HL-60 (cell line): Measurements from ENCODE around the gene FDX2.
A peak's percentile ranks its signal among the peaks of the same experiment; 100 is the strongest.
"Not testable (repeated sequence)": the region's sequence is repeated elsewhere in the genome, so short reads cannot be mapped to it uniquely, and the experiment has no call there.

Source experiments
- DNase-seq, 2 experiments: peaks; one replicate each; pipeline ENCODE4 v3.0.0-alpha.2; 2010 to 2020; ENCODE audit warnings: low read depth in 1 of 2, low spot score in 1 of 2
- H3K27ac ChIP-seq: fragments of 250-450 bp; sonication (Bioruptor Pico); replicated peaks from 2 replicates; pipeline ENCODE4 v1.5.1; 2020; ENCODE audit warnings: mild to moderate bottlenecking, moderate library complexity
- H3K27me3 ChIP-seq: fragments of 250-450 bp; sonication (Bioruptor Pico); 2 replicates; pipeline ENCODE4 v1.5.1; 2021; ENCODE audit warnings: mild to moderate bottlenecking, moderate library complexity; ENCODE audit not compliant: insufficient read depth, poor library complexity, severe bottlenecking
- H3K4me3 ChIP-seq: replicated peaks from 2 replicates; pipeline ENCODE4 v1.5.1; 2011; ENCODE audit warnings: mild to moderate bottlenecking, control low read depth, low read length; ENCODE audit not compliant: insufficient read depth
- GABPA ChIP-seq: IDR thresholded peaks from 2 replicates; pipeline ENCODE4 v1.6.1; 2012; ENCODE audit warnings: low read depth
- POLR2AphosphoS5 ChIP-seq: IDR thresholded peaks from 2 replicates; pipeline ENCODE4 v1.6.1; 2012; ENCODE audit warnings: low read depth
- SPI1 ChIP-seq: IDR thresholded peaks from 2 replicates; pipeline ENCODE4 v1.6.1; 2012; ENCODE audit warnings: low read depth, mild to moderate bottlenecking, borderline replicate concordance
- TF ChIP-seq, protein P1 (sequence below): IDR thresholded peaks from one replicate; pipeline ENCODE4 v1.5.1; 2011; ENCODE audit warnings: low read length, control low read depth, inconsistent platforms; ENCODE audit not compliant: insufficient read depth
- TF ChIP-seq, protein P2 (sequence below): IDR thresholded peaks from 2 replicates; pipeline ENCODE4 v1.6.1; 2012; ENCODE audit warnings: low read depth; ENCODE audit not compliant: insufficient replicate concordance

Gene FDX2

DNA sequence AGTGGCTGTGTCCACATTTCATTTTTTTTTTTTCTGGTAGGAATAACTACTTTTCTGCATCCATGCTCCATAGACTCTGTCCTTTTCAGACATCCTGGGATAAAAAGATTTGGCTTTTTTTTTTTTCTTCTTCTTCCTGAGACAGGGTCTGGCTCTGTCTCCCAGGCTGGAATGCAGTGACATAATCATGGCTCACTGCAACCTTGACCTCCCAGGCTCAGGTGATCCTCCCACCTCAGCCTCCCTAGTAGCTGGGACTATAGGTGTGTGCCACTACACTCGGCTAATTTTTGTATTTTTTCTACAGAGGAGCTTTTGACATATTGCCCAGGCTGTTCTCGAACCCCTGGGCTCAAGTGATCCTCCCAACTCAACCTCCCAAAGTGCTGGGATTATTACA, 27.7 kb upstream of the FDX2 start:
- H3K27ac ChIP-seq = no peak overlapping the region
- H3K4me3 ChIP-seq = no peak overlapping the region
- TF ChIP-seq POLR2AphosphoS5 = no peak
- TF ChIP-seq, protein P1, sequence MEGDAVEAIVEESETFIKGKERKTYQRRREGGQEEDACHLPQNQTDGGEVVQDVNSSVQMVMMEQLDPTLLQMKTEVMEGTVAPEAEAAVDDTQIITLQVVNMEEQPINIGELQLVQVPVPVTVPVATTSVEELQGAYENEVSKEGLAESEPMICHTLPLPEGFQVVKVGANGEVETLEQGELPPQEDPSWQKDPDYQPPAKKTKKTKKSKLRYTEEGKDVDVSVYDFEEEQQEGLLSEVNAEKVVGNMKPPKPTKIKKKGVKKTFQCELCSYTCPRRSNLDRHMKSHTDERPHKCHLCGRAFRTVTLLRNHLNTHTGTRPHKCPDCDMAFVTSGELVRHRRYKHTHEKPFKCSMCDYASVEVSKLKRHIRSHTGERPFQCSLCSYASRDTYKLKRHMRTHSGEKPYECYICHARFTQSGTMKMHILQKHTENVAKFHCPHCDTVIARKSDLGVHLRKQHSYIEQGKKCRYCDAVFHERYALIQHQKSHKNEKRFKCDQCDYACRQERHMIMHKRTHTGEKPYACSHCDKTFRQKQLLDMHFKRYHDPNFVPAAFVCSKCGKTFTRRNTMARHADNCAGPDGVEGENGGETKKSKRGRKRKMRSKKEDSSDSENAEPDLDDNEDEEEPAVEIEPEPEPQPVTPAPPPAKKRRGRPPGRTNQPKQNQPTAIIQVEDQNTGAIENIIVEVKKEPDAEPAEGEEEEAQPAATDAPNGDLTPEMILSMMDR = no peak
- TF ChIP-seq SPI1 = no peak
- TF ChIP-seq GABPA = no peak
- TF ChIP-seq, protein P2, sequence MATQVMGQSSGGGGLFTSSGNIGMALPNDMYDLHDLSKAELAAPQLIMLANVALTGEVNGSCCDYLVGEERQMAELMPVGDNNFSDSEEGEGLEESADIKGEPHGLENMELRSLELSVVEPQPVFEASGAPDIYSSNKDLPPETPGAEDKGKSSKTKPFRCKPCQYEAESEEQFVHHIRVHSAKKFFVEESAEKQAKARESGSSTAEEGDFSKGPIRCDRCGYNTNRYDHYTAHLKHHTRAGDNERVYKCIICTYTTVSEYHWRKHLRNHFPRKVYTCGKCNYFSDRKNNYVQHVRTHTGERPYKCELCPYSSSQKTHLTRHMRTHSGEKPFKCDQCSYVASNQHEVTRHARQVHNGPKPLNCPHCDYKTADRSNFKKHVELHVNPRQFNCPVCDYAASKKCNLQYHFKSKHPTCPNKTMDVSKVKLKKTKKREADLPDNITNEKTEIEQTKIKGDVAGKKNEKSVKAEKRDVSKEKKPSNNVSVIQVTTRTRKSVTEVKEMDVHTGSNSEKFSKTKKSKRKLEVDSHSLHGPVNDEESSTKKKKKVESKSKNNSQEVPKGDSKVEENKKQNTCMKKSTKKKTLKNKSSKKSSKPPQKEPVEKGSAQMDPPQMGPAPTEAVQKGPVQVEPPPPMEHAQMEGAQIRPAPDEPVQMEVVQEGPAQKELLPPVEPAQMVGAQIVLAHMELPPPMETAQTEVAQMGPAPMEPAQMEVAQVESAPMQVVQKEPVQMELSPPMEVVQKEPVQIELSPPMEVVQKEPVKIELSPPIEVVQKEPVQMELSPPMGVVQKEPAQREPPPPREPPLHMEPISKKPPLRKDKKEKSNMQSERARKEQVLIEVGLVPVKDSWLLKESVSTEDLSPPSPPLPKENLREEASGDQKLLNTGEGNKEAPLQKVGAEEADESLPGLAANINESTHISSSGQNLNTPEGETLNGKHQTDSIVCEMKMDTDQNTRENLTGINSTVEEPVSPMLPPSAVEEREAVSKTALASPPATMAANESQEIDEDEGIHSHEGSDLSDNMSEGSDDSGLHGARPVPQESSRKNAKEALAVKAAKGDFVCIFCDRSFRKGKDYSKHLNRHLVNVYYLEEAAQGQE = no peak
- DNase-seq = no peak
- H3K27me3 ChIP-seq = no peaks in the 10 kb centered on the region

DNA sequence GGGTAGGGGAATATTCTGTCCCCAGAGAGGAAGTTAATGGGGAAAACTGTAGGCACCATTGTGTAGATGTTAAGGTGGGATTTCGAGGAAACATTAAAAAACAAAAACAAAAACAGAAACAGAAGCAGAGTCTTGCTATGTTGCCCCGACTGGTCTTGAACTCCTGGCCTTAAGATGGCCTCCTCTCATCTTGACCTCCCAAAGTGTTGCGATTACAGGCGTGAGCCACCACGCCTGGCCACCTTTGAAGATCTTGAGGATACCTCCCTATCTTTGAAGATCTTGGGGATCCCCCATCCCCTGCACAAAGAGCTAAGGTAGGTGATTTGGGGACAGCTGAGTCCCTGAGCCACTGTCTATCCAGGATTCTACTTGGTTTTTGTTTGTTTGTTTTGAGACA, 24.2 kb upstream of the FDX2 start:
- Histone ChIP-seq H3K4me3 (no peak overlapping the region), H3K27ac (peak overlapping the region; percentile 76), H3K27me3 (no peaks in the 10 kb centered on the region)
- DNase-seq = no peak
- TF ChIP-seq, protein P2 = no peak
- TF ChIP-seq SPI1 = no peak
- TF ChIP-seq GABPA = no peak
- TF ChIP-seq, protein P1 = no peak
- no peak for TF ChIP-seq POLR2AphosphoS5

DNA sequence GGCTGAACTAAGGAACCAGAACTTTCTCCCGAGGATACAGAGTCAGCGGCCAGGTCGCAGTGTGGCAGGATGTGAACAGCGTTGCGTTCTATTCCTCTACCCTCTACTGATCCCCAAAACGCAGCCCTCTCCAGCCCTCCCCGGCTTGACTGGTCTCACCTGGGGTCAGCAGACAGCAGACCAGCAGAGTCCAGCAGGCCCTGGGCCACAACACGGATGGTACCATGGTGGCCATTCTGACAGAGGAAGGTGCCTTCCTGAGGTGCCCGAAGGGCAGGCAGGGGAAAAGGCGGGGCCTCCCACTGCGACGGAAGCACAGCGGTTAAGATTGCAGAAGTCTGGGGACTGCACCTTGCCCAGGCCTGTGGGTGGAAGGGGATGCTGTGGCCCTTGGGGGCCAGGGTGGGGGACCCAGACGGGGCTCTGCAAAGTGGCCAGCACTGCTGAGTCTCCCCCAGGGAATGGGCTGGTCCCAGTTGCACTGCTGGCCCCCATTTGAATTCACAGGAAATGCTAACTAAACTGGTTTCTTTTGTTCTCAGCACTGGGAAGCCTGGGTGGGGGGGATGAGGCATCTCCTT, 23.7 kb upstream of the FDX2 start, which contains the start of gene ICAM3:
Gene ICAM3, minus strand, starts transcription at position 245 of the 581 bp plus-strand sequence. Its CDS starts 10 bp downstream, at position 235.
- Histone ChIP-seq H3K27me3 (no peaks in the 10 kb centered on the region), H3K4me3 (peak within 1 kb of the TSS; percentile 72), H3K27ac (peak within 1 kb of the TSS; percentile 76)
- TF ChIP-seq, protein P1 = no peak
- TF ChIP-seq SPI1 (peak; percentile 72; the same call in 1 of the 2 replicates), POLR2AphosphoS5 (peak; percentile 65)
- DNase-seq = peak; percentile 41 to 90

DNA sequence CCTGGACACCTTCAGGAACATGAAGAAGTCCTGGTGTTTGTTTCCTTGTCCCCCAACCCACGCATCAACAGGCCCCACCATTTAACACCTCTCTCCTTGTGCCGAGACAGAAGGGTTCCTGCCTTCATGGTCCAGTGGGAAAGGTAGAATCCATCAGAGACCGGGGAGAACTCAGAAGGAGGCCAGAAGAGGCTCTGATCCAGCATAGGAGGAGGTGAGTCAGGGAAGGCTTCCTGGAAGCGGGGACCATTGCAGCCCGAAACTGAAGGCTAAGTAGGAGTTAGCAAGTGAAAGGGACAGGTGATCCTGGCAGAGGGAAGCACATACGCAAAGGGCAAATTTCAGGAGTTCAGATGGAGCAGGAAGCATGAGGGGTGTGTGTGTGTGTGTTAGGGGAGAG, 23.1 kb upstream of the FDX2 start:
- DNase-seq = no peak
- H3K27ac ChIP-seq = peak overlapping the region; percentile 76
- peak overlapping the region; percentile 72 for H3K4me3 ChIP-seq
- TF ChIP-seq GABPA = no peak
- TF ChIP-seq, protein P1 = no peak
- H3K27me3 ChIP-seq = no peaks in the 10 kb centered on the region

DNA sequence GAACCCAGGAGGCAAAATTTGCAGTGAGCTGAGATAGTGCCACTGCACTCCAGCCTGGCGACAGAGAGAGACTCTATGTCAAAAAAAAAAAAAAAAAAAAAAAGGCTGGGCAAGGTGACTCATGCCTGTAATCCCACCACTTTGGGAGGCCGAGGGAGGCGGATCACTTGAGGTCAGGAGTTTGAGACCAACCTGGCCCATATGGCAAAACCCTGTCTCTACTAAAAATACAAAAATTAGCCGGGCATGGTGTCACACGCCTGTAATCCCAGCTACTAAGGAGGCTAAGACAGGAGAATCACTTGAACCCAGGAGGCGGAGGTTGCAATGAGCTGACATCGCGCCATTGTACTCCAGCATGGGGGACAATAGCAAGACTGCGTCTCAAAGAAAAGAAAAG, 20.9 kb upstream of the FDX2 start:
- H3K4me3 ChIP-seq, H3K27me3 ChIP-seq, DNase-seq, H3K27ac ChIP-seq: not testable (repeated sequence)
